Endodermal cell (in vitro differentiated cells): ENCODE data around the gene MAD2L2. TPM values are rescaled to one million over a fixed set of nuclear protein-coding genes. Genes with fewer than 3 reads are reported as not detected.

Experiments used
- DNase-seq: peaks from one replicate; pipeline ENCODE4 v3.0.0-alpha.2; 2017
- H3K27ac ChIP-seq: 2 replicates; pipeline ENCODE4 v1.5.1; 2013; ENCODE audit warnings: mild to moderate bottlenecking, low read depth, low read length, moderate library complexity
- H3K27me3 ChIP-seq: 2 replicates; pipeline ENCODE4 v1.6.1; 2013; ENCODE audit warnings: mild to moderate bottlenecking, low read length, moderate library complexity; ENCODE audit not compliant: insufficient read depth, control insufficient read depth, poor library complexity, severe bottlenecking
- H3K36me3 ChIP-seq: 2 replicates; pipeline ENCODE4 v1.7.0; 2013; ENCODE audit warnings: mild to moderate bottlenecking, low read length, moderate library complexity; ENCODE audit not compliant: control insufficient read depth, insufficient read depth
- H3K4me1 ChIP-seq: one replicate; pipeline ENCODE4 v1.7.0; 2013; ENCODE audit warnings: low read length; ENCODE audit not compliant: control insufficient read depth, insufficient read depth
- H3K4me3 ChIP-seq: 2 replicates; pipeline ENCODE4 v1.5.1; 2013; ENCODE audit warnings: mild to moderate bottlenecking, low read length, moderate library complexity
- H3K9ac ChIP-seq: 2 replicates; pipeline ENCODE4 v1.6.1; 2013; ENCODE audit warnings: mild to moderate bottlenecking, low read length, moderate library complexity; ENCODE audit not compliant: poor library complexity, severe bottlenecking; ENCODE audit errors: extremely low read depth
- H3K9me3 ChIP-seq: 2 replicates; pipeline ENCODE4 v1.6.1; 2013; ENCODE audit warnings: mild to moderate bottlenecking, low read length, moderate library complexity; ENCODE audit not compliant: control insufficient read depth
- H3K27ac Mint-ChIP-seq: 2 replicates; pipeline ENCODE4 v1.8.0; 2020; ENCODE audit warnings: mixed read lengths
- H3K27me3 Mint-ChIP-seq: 2 replicates; pipeline ENCODE4 v1.8.0; 2021; ENCODE audit warnings: mild to moderate bottlenecking, mixed read lengths; ENCODE audit not compliant: insufficient read depth
- H3K36me3 Mint-ChIP-seq: 2 replicates; pipeline ENCODE4 v1.8.0; 2020; ENCODE audit warnings: low read depth, mixed read lengths
- H3K4me1 Mint-ChIP-seq: 2 replicates; pipeline ENCODE4 v1.8.0; 2020; ENCODE audit warnings: mixed read lengths
- H3K4me3 Mint-ChIP-seq: 2 replicates; pipeline ENCODE4 v1.8.0; 2020; ENCODE audit warnings: mild to moderate bottlenecking, moderate library complexity, mixed read lengths
- H3K9me3 Mint-ChIP-seq: 2 replicates; pipeline ENCODE4 v1.8.0; 2020; ENCODE audit warnings: mild to moderate bottlenecking, mixed read lengths
- WGBS, 2 experiments: methylation state at CpG; one replicate each; pipeline versions ENCODE4 v1.1.5 to v1.1.7; 2013; ENCODE audit warnings: missing lambda C conversion rate in 2 of 2, mixed read lengths in 1 of 2; ENCODE audit not compliant: insufficient coverage in 1 of 2, insufficient read length in 1 of 2; 5-methylcytosine and 5-hydroxymethylcytosine counted together
- total RNA-seq, 2 donors: library from RNA; stranded (reverse); fragmentation: NEBNext Ultra II Directional in 1 of 2; extraction: Animal tissue kit (Norgen Biotek cat#: 25700) in 1 of 2; gene quantifications; 2 replicates in 1 of 2; 3 replicates in 1 of 2; pipeline ENCODE4 v1.2.1, GENCODE V29; 2021
- TF ChIP-seq, protein P1 (sequence below): fragments of 200-600 bp; sonication (generic); conservative IDR thresholded peaks from 2 replicates; pipeline ENCODE4 v1.5.0; 2021; ENCODE audit warnings: antibody characterized with exemption, mild to moderate bottlenecking

MAD2L2 gene
- total RNA-seq, 2 donors from 2014 or later = 128 to 132 TPM

DNA sequence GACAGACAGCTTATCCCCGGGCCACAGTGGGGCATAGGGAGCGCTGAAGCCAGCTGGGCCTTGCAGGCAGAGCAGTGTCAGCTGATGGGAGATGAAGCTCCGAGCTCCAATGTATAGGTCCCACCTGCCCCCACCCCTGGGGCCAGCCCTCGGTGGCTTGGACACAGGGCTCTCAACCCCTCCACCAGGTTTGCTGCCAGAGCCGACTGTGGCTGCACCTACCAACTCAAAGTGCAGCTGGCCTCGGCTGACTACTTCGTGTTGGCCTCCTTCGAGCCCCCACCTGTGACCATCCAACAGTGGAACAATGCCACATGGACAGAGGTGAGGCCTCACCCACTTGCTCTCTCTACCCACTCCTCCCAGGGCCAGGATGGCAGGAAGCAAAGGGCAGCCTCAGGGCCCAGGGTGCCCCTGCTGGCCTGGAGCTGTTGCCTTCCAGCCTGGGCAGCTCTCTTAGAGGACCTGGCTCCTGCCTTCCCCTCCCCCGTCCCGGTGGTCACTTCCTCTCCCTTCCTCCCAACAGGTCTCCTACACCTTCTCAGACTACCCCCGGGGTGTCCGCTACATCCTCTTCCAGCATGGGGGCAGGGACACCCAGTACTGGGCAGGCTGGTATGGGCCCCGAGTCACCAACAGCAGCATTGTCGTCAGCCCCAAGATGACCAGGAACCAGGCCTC lies 7.7 kb downstream of the MAD2L2 start:
- H3K9me3 ChIP-seq = no peaks in the 10 kb centered on the region
- Mint-ChIP-seq H3K4me1 (no peaks in the 10 kb centered on the region), H3K27ac (no peak overlapping the region), H3K27me3 (no peaks in the 10 kb centered on the region), H3K9me3 (no peaks in the 10 kb centered on the region), H3K36me3 (peaks cover 50% of the 10 kb centered on the region), H3K4me3 (no peak overlapping the region)
- no peak overlapping the region for H3K27ac ChIP-seq
- H3K36me3 ChIP-seq = peaks cover 28% of the 10 kb centered on the region
- no peak for DNase-seq
- TF ChIP-seq, protein P1, sequence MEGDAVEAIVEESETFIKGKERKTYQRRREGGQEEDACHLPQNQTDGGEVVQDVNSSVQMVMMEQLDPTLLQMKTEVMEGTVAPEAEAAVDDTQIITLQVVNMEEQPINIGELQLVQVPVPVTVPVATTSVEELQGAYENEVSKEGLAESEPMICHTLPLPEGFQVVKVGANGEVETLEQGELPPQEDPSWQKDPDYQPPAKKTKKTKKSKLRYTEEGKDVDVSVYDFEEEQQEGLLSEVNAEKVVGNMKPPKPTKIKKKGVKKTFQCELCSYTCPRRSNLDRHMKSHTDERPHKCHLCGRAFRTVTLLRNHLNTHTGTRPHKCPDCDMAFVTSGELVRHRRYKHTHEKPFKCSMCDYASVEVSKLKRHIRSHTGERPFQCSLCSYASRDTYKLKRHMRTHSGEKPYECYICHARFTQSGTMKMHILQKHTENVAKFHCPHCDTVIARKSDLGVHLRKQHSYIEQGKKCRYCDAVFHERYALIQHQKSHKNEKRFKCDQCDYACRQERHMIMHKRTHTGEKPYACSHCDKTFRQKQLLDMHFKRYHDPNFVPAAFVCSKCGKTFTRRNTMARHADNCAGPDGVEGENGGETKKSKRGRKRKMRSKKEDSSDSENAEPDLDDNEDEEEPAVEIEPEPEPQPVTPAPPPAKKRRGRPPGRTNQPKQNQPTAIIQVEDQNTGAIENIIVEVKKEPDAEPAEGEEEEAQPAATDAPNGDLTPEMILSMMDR = no peak
- no peak overlapping the region for H3K9ac ChIP-seq
- 91 to 96% methylated on average over 4 to 14 of the region's 14 CpGs for WGBS, 2 experiments
- H3K27me3 ChIP-seq = no peaks in the 10 kb centered on the region
- H3K4me1 ChIP-seq = no peaks in the 10 kb centered on the region
- H3K4me3 ChIP-seq = no peak overlapping the region

DNA sequence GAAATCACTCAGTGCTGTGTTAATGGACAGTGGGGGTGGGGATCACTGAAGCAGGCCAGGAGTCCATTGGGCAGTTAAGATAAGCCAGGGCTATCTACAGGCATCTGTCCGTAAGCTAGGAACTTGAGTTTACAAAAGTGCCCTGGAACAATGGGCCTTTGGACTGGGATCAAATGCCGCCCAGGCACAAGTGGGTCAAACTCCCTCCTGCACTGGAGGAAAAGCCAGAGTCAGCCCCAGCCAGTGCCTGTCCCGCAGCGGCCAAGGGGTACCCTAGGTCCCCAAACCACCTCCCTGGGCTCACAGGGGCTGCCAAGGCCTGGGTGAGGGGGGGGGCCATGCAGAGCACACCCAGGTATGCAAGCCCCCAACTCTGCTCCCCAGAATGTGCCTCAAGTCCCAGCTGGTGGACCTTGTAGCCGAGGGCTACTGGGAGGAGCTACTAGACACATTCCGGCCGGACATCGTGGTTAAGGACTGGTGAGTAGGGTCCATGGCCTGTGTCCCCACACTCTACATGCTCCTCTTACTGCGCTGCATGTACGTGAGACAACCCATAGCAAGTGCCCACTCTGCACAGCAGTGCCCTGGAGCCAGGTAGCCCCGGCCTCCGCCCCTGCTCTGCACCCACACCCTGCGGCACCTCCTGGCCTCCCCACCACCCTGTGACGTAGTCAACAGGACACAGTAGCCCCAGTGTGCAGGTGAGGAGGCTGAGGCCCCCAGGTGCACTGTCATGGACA lies 9.2 kb downstream of the MAD2L2 start:
- 87 to 90% methylated on average over 6 to 14 of the region's 14 CpGs for WGBS, 2 experiments
- no peaks in the 10 kb centered on the region for H3K9me3 Mint-ChIP-seq
- H3K36me3 ChIP-seq = peaks cover 28% of the 10 kb centered on the region
- H3K4me1 ChIP-seq = no peaks in the 10 kb centered on the region
- H3K27ac Mint-ChIP-seq = no peak overlapping the region
- H3K9me3 ChIP-seq = no peaks in the 10 kb centered on the region
- no peak overlapping the region for H3K27ac ChIP-seq
- H3K4me1 Mint-ChIP-seq = no peaks in the 10 kb centered on the region
- peaks cover 57% of the 10 kb centered on the region for H3K36me3 Mint-ChIP-seq
- DNase-seq = peak; percentile 48
- H3K4me3 Mint-ChIP-seq = no peak overlapping the region
- H3K4me3 ChIP-seq = no peak overlapping the region
- no peaks in the 10 kb centered on the region for H3K27me3 Mint-ChIP-seq
- no peak overlapping the region for H3K9ac ChIP-seq
- TF ChIP-seq, protein P1 = no peak
- H3K27me3 ChIP-seq = no peaks in the 10 kb centered on the region

DNA sequence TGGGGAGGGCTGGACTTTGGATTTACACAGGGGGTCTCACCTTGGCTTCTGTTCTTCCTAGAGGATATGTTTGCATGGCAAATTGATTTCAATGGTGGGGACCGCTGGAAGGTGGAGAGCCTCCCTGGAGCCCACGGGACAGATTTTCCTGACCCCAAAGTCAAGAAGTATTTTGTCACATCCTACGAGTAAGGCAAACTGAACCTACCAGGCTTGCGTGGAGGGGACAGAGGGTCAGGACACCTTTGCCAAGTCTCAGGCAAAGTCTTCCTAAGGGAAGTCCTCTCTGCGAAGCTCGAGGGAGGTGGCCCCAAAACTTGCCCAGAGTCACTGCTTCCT lies 9.8 kb downstream of the MAD2L2 start:
- H3K36me3 Mint-ChIP-seq = peaks cover 56% of the 10 kb centered on the region
- no peaks in the 10 kb centered on the region for H3K4me1 ChIP-seq

More for the DNA sequence above, 9.8 kb downstream of the MAD2L2 start:
- Histone ChIP-seq H3K27ac (no peak overlapping the region), H3K36me3 (peaks cover 24% of the 10 kb centered on the region), H3K4me3 (no peak overlapping the region), H3K27me3 (no peaks in the 10 kb centered on the region), H3K9me3 (no peaks in the 10 kb centered on the region), H3K9ac (no peak overlapping the region)
- Mint-ChIP-seq H3K9me3 (no peaks in the 10 kb centered on the region), H3K27me3 (no peaks in the 10 kb centered on the region), H3K27ac (no peak overlapping the region), H3K4me1 (no peaks in the 10 kb centered on the region), H3K4me3 (no peak overlapping the region)
- peak; percentile 42 for DNase-seq
- TF ChIP-seq, protein P1 = no peak
- 93 to 97% methylated on average over 6 of the region's 6 CpGs for WGBS, 2 experiments
